SK-N-SH (cell line): ENCODE results near the gene NYNRIN.

Experiments used
- CTCF ChIP-seq: fragments of 200-600 bp; sonication (generic); IDR thresholded peaks from 2 replicates; pipeline ENCODE4 v1.6.1; 2017; ENCODE audit warnings: antibody characterized with exemption, mild to moderate bottlenecking, moderate library complexity
- FOXM1 ChIP-seq: IDR thresholded peaks from 2 replicates; pipeline ENCODE4 v1.4.0; 2012; ENCODE audit warnings: low read depth, mild to moderate bottlenecking
- JUND ChIP-seq: IDR thresholded peaks from 2 replicates; pipeline ENCODE4 v1.4.0; 2012
- POLR2AphosphoS5 ChIP-seq: IDR thresholded peaks from 2 replicates; pipeline ENCODE4 v1.6.1; 2012; ENCODE audit warnings: low read depth, low read length
- REST ChIP-seq: IDR thresholded peaks from 2 replicates; pipeline ENCODE4 v1.6.1; 2012; ENCODE audit warnings: mild to moderate bottlenecking, low read depth, low read length, moderate library complexity
- RFX5 ChIP-seq: IDR thresholded peaks from 2 replicates; pipeline ENCODE4 v1.6.1; 2012; ENCODE audit warnings: mild to moderate bottlenecking, improper control_type of control experiment, low read length
- TAF1 ChIP-seq: IDR thresholded peaks from 2 replicates; pipeline ENCODE4 v1.6.1; 2012; ENCODE audit warnings: low read depth, mild to moderate bottlenecking, low read length, moderate library complexity, borderline replicate concordance
- USF2 ChIP-seq: fragments of 150-350 bp; IDR thresholded peaks from 2 replicates; pipeline ENCODE4 v1.6.1; 2017; ENCODE audit warnings: antibody characterized with exemption, low read length, low read depth, borderline replicate concordance

GRCh38 chr14:24382064-24382371 is 16.8 kb upstream of the NYNRIN start:
- no peak for TF ChIP-seq USF2
- TF ChIP-seq CTCF = no peak
- no peak for TF ChIP-seq POLR2AphosphoS5
- TF ChIP-seq RFX5 = no peak
- TF ChIP-seq TAF1 = no peak
- TF ChIP-seq FOXM1 = no peak
- TF ChIP-seq REST = no peak
- TF ChIP-seq JUND = no peak
